ENCODE data around the gene CENPO.

The CENPO gene

DNA sequence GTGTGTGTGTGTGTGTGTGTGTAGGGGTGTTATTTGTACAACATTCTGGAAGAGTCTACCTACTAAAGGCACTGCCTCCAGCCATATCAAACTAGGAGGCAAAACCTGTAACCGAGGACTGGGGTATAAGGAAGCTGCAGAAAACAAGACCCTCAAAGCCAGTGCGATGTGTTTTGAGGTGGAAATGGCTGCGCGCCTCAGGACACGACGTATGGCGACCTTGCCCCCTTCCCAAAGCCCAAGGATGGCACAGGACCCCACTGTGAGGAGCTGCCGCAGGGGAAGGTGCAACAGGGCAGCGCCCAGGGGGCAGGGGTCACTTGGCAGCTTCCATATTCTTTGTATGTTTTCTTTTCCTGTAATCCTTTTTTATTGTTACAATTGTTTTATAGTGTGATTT is 59.8 kb downstream of the CENPO start:
- Mint-ChIP-seq H3K9me3 (peaks cover 0 to 14% of the 10 kb centered on the region in 2 donors), H3K27me3 (no peaks in the 10 kb centered on the region), H3K4me1 (no peaks in the 10 kb centered on the region), H3K4me3 (no peak overlapping the region), H3K27ac (no peak overlapping the region)
- DNase-seq: no peak
- no peak for ATAC-seq

DNA sequence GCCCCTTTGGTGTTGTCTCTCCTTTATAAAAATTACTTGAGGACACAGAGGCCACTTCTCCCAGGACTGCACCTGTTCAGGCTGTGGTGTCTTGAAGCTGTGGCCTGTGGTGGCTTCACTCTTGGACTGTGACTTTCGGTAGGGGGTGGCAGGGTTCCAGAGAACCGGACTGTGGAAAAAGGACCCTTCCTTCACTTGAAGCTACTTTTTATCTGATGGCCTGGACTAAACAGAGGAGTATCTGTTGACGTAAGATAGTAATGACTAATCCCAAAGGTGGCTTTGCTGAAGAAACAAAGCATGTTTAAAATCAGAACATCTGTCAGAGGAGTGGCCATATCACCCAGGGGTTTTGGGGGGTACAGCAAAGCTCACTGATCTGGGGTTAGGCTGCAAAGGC is 60.8 kb downstream of the CENPO start:
- Mint-ChIP-seq H3K9me3 (peaks cover 0 to 7% of the 10 kb centered on the region in 2 donors), H3K4me1 (no peaks in the 10 kb centered on the region), H3K27me3 (no peaks in the 10 kb centered on the region), H3K4me3 (no peak overlapping the region), H3K27ac (peak overlapping the region; percentile 42)
- no peak for DNase-seq
- ATAC-seq: no peak

DNA sequence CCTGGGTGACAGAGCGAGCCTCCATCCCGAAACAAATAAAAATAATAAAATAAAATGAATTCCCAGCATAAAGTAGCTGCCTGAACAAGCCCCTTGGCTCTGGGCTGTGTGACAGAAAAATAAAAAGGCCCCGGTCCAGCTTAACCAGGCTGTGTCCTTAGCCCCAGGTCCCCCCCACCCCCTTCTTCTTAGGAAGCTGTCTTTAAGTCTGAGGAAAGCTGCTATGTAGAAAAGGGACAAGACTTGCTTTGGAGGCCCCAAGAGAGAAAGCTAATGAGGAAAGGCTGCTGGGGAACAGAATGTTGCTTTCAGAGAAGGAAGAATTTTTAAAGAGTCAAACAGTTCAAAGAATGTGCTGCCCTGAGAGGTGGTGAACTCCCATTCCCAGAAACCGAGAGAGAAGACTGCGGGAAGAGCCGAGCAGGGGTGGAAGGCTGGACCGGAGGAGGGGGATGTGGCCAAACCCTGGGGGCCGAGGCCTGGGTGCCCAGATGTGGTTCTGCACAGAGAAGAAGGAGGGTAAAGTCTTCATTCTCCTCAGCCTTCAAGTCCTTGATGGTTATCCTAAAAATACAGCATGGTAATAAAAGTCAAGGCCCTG is 61.9 kb downstream of the CENPO start:
- no peak for DNase-seq
- no peaks in the 10 kb centered on the region for H3K27me3 Mint-ChIP-seq
- no peaks in the 10 kb centered on the region for H3K4me1 Mint-ChIP-seq
- ATAC-seq: no peak
- H3K4me3 Mint-ChIP-seq: no peak overlapping the region
- peak overlapping the region in 1 of 2 donors; percentile 79 for H3K27ac Mint-ChIP-seq
- peaks cover 0 to 3% of the 10 kb centered on the region in 2 donors for H3K9me3 Mint-ChIP-seq

DNA sequence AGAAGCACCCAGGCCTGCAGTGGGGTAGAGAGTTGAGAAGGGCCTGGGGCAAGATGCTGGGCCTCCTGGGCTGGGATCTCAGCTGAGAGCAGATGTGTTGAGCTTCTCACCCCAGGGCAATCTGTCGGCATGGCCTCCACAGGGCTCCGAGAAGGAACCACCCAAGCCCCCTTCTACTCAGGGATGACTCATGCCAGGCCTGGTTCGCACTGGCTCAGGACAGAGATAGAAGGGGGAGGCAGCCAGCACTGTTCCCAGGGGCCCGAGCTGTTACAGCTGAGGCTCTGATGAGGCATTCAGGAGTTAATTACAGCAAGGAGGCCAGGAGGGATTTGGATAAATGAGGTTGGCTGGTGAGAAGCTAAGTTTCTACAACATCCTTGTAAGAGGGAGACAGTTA is 62.5 kb downstream of the CENPO start:
- Mint-ChIP-seq H3K9me3 (no peaks in the 10 kb centered on the region), H3K4me1 (no peaks in the 10 kb centered on the region), H3K27me3 (no peaks in the 10 kb centered on the region), H3K27ac (no peak overlapping the region), H3K4me3 (no peak overlapping the region)
- no peak for DNase-seq
- ATAC-seq: no peak

DNA sequence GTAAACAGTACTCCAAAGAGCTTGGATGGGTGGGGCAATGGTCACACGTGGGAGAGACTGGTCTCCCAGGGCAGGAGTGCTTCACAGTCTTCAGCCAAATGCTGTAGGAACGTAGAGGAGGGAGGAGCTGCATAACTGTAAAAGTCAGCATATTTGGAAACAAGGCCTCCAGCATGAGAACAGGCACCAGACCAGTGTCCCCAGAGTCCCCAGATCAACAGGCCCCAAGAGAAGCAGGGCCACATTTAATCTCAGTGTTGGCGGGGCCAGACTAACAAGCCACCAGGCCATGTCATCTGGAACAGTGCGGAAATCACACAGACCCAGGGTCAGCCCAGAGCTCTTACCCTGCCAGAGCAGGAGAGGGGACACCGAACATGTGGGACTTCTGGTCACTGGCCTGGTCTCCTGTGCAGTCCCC is 63.6 kb downstream of the CENPO start:
- peak overlapping the region in 1 of 2 donors; percentile 64 for H3K27ac Mint-ChIP-seq
- H3K4me3 Mint-ChIP-seq: no peak overlapping the region
- DNase-seq (no peak), ATAC-seq (no peak)
- no peaks in the 10 kb centered on the region for H3K4me1 Mint-ChIP-seq
- no peaks in the 10 kb centered on the region for H3K27me3 Mint-ChIP-seq
- H3K9me3 Mint-ChIP-seq: no peaks in the 10 kb centered on the region

DNA sequence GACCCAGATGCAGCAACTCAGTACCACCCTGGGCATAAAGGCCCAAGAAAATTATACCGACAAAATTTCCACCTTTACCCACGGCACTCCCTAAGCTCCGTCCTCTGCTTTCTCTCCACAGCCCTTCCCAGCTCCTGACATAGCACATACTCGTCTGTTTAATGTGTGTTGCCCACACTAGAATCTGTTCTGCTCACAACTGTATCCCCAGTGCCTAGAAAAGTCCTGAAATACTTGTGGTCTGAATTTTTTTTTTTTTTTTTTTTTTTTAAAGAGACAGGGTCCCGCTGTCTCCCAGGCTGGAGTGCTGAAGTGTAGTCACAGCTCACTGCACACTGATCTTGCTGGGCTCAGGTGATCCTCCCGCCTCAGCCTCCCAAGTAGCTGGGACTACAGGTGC is 64.5 kb downstream of the CENPO start:
- H3K4me3 Mint-ChIP-seq: no peak overlapping the region
- H3K4me1 Mint-ChIP-seq: no peaks in the 10 kb centered on the region
- H3K27ac Mint-ChIP-seq: no peak overlapping the region
- DNase-seq (no peak), ATAC-seq (no peak)
- H3K9me3 Mint-ChIP-seq: no peaks in the 10 kb centered on the region
- H3K27me3 Mint-ChIP-seq: no peaks in the 10 kb centered on the region

DNA sequence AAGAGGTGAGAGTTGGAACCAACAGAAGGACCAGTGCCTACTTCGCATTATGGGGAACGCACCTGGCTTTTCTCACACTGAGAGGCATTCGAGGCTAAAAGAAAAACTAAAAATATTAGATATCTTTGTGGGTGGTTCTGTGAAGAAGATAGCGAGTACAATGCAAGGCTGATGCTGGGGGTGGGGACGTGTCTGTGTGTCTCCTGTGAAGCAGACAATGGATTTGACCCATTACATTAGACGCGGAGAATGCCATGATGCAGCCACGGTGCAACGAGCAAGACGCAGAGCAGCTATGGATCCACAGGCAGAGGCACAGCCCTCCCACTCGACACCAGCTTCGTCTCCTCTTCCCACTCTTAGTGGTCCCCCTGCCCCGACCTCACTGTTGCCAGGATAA is 65.8 kb downstream of the CENPO start:
- Mint-ChIP-seq H3K27me3 (no peaks in the 10 kb centered on the region), H3K27ac (peak overlapping the region in 1 of 2 donors; percentile 4), H3K9me3 (no peaks in the 10 kb centered on the region), H3K4me1 (no peaks in the 10 kb centered on the region), H3K4me3 (no peak overlapping the region)
- DNase-seq (no peak), ATAC-seq (no peak)

DNA sequence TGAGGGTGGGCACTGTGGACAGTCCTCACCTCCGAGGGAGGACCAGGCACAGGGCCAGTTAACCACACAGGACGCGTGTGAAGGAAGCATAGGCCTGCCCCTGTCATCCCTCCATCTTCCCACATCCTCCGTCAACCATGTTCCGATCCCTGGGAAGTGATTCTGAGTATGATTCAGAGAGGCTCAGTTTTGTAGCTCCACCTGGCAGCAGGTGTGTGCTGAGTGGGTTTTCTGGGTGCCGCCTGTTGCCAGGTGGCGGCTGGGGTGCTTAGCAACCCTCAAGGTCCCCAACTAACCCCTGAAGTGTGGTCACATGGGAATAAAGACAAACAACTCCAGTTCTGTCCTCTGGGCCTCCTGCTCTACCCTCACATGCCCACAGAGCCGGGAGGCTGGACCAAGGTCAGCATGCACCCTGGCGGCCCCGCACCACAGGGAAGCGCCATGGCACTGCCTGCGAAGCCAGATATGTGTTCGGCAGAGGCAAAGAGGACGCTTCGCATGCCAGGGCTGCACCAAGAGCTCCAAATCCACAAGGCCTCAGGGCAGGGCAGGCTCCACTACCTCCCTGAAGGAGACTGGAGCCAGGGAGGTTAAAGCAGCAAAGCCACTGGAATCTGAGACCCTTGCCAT is 66.9 kb downstream of the CENPO start:
- H3K4me3 Mint-ChIP-seq: no peak overlapping the region
- no peaks in the 10 kb centered on the region for H3K9me3 Mint-ChIP-seq
- H3K27me3 Mint-ChIP-seq: no peaks in the 10 kb centered on the region
- ATAC-seq (no peak), DNase-seq (no peak)
- H3K4me1 Mint-ChIP-seq: no peaks in the 10 kb centered on the region
- H3K27ac Mint-ChIP-seq: peak overlapping the region in 1 of 2 donors; percentile 91

DNA sequence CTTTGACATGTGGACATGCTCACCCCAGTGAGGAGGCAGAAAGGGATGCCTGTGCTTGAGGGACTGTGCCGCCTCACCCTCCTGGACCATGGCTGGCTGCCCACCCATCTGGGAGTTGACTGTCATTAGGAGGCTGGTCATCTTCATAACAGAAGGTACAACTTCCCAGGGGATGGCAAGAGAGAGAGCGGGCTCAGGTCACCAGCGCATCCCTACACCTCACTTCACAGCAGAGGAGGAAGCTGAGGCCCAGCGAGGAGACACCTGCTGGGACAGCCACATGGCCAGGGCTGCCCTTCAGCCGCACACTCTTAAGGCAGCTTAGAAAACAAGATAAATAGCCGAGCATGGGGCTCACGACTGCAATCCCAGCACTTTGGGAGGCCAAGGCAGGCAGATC is 67.4 kb downstream of the CENPO start:
- no peaks in the 10 kb centered on the region for H3K27me3 Mint-ChIP-seq
- no peak for DNase-seq
- ATAC-seq: no peak
- no peaks in the 10 kb centered on the region for H3K4me1 Mint-ChIP-seq
- no peaks in the 10 kb centered on the region for H3K9me3 Mint-ChIP-seq
- no peak overlapping the region for H3K27ac Mint-ChIP-seq
- H3K4me3 Mint-ChIP-seq: no peak overlapping the region

DNA sequence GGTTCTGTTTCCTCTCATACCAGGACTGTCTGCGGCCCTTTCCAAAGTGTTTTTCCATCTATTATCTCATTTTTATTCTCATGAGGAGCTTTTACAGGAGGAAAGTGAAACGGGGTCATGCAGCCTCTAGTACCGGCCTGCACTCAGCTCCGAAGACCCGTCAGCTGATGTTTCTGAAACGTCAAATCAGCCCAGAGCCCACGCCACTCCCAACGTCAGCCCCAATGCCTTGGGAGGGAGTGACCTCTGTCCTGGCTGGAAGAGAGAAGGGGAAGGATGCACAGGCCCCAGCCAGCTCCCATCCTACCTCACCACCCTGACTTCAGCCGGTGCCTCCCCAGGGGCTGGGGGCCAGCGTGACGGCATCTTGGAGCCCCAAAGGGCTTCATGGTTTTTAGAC is 68.3 kb downstream of the CENPO start:
- Mint-ChIP-seq H3K4me1 (peaks cover under 1% of the 10 kb centered on the region), H3K27ac (no peak overlapping the region), H3K4me3 (no peak overlapping the region), H3K9me3 (no peaks in the 10 kb centered on the region), H3K27me3 (no peaks in the 10 kb centered on the region)
- no peak for DNase-seq
- no peak for ATAC-seq

DNA sequence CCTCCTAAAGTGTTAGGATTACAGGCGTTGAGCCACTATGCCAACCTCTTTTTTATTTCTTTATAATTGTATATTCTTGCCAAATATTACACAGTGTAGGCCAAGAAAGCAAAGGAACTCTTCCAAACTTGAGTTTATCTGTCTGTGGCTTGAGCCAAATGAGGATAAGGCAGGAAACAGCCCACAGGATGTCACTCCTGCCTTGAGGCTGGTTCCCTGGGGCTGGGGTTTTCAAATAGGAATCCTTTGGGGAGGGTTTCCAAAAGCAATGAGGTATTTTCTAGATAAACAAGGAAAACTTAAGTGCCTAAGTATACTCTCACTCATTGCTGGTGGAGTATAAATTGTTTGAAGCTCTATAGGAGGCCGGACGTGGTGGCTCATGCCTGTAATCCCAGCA is 70.4 kb downstream of the CENPO start:
- Mint-ChIP-seq H3K9me3 (no peaks in the 10 kb centered on the region), H3K4me3 (no peak overlapping the region), H3K27me3 (no peaks in the 10 kb centered on the region), H3K4me1 (peaks cover 12% of the 10 kb centered on the region), H3K27ac (no peak overlapping the region)
- no peak for ATAC-seq
- DNase-seq: no peak

DNA sequence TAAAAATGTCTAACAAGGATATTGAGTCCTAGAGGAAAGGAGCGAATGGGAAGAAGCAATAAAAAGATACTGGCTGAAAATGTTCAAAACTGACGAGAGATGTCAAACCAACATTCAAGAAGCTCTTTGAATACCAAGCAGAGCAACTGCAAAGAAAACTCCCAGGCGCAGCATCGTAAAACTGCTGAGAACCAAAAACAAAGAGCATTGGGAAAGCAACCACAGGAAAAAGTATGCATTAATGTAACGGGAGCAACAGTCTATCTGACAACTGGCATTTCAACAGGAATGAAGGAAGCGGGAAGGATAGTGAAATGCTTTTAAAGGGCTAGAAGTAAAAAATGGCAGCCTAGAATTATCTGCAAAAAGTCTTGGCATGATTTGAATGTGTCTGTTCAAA is 73.7 kb downstream of the CENPO start:
- H3K27me3 Mint-ChIP-seq: no peaks in the 10 kb centered on the region
- no peaks in the 10 kb centered on the region for H3K9me3 Mint-ChIP-seq
- no peak overlapping the region for H3K27ac Mint-ChIP-seq
- peaks cover 12% of the 10 kb centered on the region for H3K4me1 Mint-ChIP-seq
- no peak for ATAC-seq
- no peak overlapping the region for H3K4me3 Mint-ChIP-seq
- DNase-seq: no peak

DNA sequence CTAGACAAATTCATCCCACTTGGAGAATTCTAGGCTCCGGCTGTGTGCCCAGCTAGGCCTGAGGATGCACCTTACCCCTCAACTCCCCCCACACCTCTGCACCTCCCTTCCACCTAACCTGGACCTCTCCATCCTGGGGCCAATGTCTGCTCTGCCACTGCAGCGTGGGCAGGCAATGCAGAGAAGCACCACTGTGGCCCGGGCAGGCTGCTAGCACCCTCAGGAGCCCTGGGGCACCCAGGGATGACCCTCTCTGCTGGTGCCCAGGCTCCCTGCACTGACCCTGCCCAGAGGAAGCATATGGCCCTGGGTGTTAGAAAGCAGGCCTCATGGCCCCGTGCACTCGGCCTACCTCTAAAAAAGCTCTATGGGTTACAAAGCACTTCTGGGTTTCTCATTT is 77.2 kb downstream of the CENPO start:
- H3K4me1 Mint-ChIP-seq: peaks cover 12% of the 10 kb centered on the region

DNA sequence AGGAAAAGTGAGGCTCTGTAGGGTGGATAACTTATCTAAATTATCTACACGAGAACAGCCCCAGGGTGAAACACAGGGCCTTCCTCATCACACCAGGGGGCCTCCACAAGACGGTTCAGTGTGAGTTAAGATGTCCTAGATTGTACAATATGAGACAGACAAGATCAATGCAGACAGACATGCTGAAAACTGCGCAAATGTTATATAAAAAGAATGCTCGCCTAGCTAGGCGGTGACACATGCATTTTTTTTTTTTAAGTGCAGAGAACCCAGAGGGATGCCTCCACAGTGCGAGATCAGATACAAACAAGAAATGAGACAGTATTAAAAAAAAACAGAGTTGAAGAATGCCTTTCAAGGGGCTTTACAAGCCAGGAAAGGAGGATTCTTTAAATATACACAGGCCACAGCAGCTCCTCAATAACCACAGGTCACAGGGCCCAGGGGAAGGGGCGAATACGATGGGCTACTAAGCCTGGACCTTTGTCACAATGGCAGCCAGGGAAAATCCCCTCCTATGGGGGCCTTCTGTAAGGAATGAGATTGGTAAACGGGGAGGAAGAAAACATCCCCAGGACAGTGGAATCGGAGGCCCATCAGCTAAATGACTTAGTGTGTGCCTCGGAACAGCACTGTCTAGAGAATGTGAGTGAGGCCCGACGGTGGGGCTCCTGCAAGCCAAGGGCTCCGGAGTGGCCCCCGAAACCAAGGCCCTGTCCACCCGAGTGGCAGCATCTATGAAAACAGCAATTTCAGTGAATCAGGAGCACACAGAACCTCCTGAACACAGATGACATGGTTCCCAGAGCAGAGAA is 77.9 kb downstream of the CENPO start:
- Mint-ChIP-seq H3K4me3 (no peak overlapping the region), H3K27me3 (no peaks in the 10 kb centered on the region), H3K9me3 (no peaks in the 10 kb centered on the region), H3K4me1 (peaks cover 12% of the 10 kb centered on the region), H3K27ac (peak overlapping the region; percentile 38 to 61)
- DNase-seq: no peak
- ATAC-seq: no peak

More for the DNA sequence above, 77.2 kb downstream of the CENPO start:
- DNase-seq (no peak), ATAC-seq (no peak)
- Mint-ChIP-seq H3K9me3 (no peaks in the 10 kb centered on the region), H3K27me3 (no peaks in the 10 kb centered on the region), H3K27ac (peak overlapping the region in 1 of 2 donors; percentile 61), H3K4me3 (no peak overlapping the region)

DNA sequence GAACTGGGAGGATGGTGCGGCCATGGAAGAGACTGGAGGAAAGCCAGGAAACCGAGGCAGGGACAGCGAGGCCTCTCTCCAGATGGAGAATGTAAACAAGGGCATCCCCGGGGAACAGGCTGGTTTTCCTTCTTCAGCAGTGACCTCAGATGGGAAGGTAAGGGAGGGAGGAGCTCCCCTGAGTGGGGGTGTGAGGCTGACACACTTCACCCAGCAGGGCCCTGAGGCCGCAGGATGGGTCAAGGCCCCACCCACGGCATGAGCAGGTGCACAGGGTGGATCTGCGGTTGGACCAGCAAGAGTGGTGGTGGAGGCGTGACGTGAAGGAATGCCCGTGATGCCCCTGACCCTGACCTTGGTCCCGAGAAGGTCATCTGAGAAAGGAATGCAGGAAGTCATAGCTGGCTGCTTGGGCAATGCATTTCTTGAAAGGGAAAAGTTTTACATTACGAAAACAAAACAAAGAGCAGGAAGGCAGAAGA is 78.7 kb downstream of the CENPO start:
- DNase-seq: no peak
- Mint-ChIP-seq H3K9me3 (no peaks in the 10 kb centered on the region), H3K4me1 (peaks cover 9% of the 10 kb centered on the region), H3K4me3 (no peak overlapping the region), H3K27ac (peak overlapping the region; percentile 71 to 77), H3K27me3 (no peaks in the 10 kb centered on the region)
- ATAC-seq: no peak

All from stimulated activated naive CD8-positive, alpha-beta T cell treated with anti-CD3 and anti-CD28 coated beads, Interleukin-15, amount 100 ng/mL, for 72 hours (primary cell).